H1 (cell line): ENCODE measurements around the gene DCTN2. TPM values are rescaled to one million over a fixed set of nuclear protein-coding genes. Genes with fewer than 3 reads are reported as not detected.

ENCODE experiments used
- CTCF ChIA-PET: fragments of 300-600 bp; sonication (Branson Sonifier 250); formaldehyde crosslinking; loops from one replicate; lab custom pipeline; 2021; ENCODE audit not compliant: partially characterized antibody; lab: Charles Lee
- POLR2A ChIA-PET: fragments of 300-600 bp; sonication (Branson Sonifier 250); formaldehyde crosslinking; loops from one replicate; lab custom pipeline; 2021; ENCODE audit warnings: inconsistent platforms; ENCODE audit not compliant: partially characterized antibody; lab: Charles Lee
- DNase-seq, 2 experiments: peaks; one replicate each; pipeline versions ENCODE4 v3.0.0 to v3.0.0-alpha.2; 2010 to 2022; ENCODE audit warnings: low spot score in 2 of 2, low read depth in 1 of 2, mixed read lengths in 1 of 2
- FAIRE-seq: peaks from 2 replicates; lab custom pipeline; 2011; peaks lifted over from hg19 to GRCh38; lab: Jason Lieb, UNC
- H2AFZ ChIP-seq: 2 replicates; pipeline ENCODE4 v1.8.1; 2012; ENCODE audit warnings: low read length, inconsistent platforms
- H2AK5ac ChIP-seq: 2 replicates; pipeline ENCODE4 v1.6.1; 2013; ENCODE audit warnings: low read depth, low read length
- H2BK120ac ChIP-seq: replicated peaks from 2 replicates; pipeline ENCODE3; 2013; ENCODE audit warnings: low read depth, low read length, inconsistent platforms
- H2BK12ac ChIP-seq: 2 replicates; pipeline ENCODE4 v1.6.1; 2013; ENCODE audit warnings: low read depth, low read length
- H2BK15ac ChIP-seq: 2 replicates; pipeline ENCODE4 v1.6.1; 2013; ENCODE audit warnings: low read length
- H2BK20ac ChIP-seq: 2 replicates; pipeline ENCODE4 v1.6.1; 2013; ENCODE audit warnings: low read length
- H2BK5ac ChIP-seq: 2 replicates; pipeline ENCODE4 v1.6.1; 2013; ENCODE audit warnings: low read depth, low read length
- H3K14ac ChIP-seq: 2 replicates; pipeline ENCODE4 v1.6.1; 2013; ENCODE audit warnings: inconsistent platforms; ENCODE audit not compliant: insufficient read length
- H3K18ac ChIP-seq: 2 replicates; pipeline ENCODE4 v1.6.1; 2013; ENCODE audit warnings: low read length; ENCODE audit errors: extremely low read depth
- H3K23ac ChIP-seq: 2 replicates; pipeline ENCODE4 v1.6.1; 2013; ENCODE audit warnings: inconsistent platforms; ENCODE audit not compliant: insufficient read length
- H3K23me2 ChIP-seq: 2 replicates; pipeline ENCODE4 v1.6.1; 2013; ENCODE audit warnings: low read depth, low read length
- H3K27ac ChIP-seq: 2 replicates; pipeline ENCODE4 v1.6.1; 2011; ENCODE audit warnings: low read depth, low read length, inconsistent platforms
- H3K27me3 ChIP-seq, 4 experiments: replicated peaks in 1 of 4; 1 replicate in 1 of 4; 2 replicates in 3 of 4; pipeline versions ENCODE4 v1.6.1 to v1.8.1; 2011 to 2013; ENCODE audit warnings: low read length in 3 of 4, mild to moderate bottlenecking in 3 of 4, inconsistent platforms in 2 of 4, mixed read lengths in 2 of 4, moderate library complexity in 1 of 4; ENCODE audit not compliant: control insufficient read depth in 3 of 4, insufficient read depth in 3 of 4; ENCODE audit errors: extremely low read depth in 1 of 4
- H3K36me3 ChIP-seq, 4 experiments: 2 replicates each; pipeline versions ENCODE4 v1.6.1 to v1.8.1; 2011 to 2013; ENCODE audit warnings: mild to moderate bottlenecking in 4 of 4, low read length in 3 of 4, moderate library complexity in 2 of 4, control low read depth in 1 of 4, inconsistent platforms in 1 of 4; ENCODE audit not compliant: insufficient read depth in 4 of 4, control insufficient read depth in 2 of 4
- H3K4ac ChIP-seq: replicated peaks from 2 replicates; pipeline ENCODE3; 2013; ENCODE audit warnings: low read length, low read depth, mixed read lengths, inconsistent platforms; ENCODE audit not compliant: insufficient read length
- H3K4me1 ChIP-seq, 4 experiments: replicated peaks in 1 of 4; 1 replicate in 1 of 4; 2 replicates in 3 of 4; pipeline versions ENCODE4 v1.6.1 to v1.8.1; 2011 to 2013; ENCODE audit warnings: low read length in 3 of 4, inconsistent platforms in 2 of 4, mixed read lengths in 1 of 4; ENCODE audit not compliant: insufficient read depth in 4 of 4, control insufficient read depth in 3 of 4
- H3K4me2 ChIP-seq, 2 experiments: 2 replicates each; pipeline versions ENCODE4 v1.6.1 to v1.8.1; 2011 to 2013; ENCODE audit warnings: low read depth in 2 of 2, low read length in 2 of 2, control low read depth in 1 of 2, inconsistent platforms in 1 of 2, mild to moderate bottlenecking in 1 of 2; ENCODE audit not compliant: insufficient read depth in 1 of 2
- H3K4me3 ChIP-seq, 4 experiments: fragments of 200-600, 300-600 bp in 1 of 4; sonication (generic), shearing (Covaris generic), sonication (Bioruptor Twin) in 1 of 4; 2 replicates each; pipeline versions ENCODE4 v1.5.1 to v1.8.1; 2011 to 2016; ENCODE audit warnings: low read length in 4 of 4, low read depth in 3 of 4, control low read depth in 2 of 4, inconsistent platforms in 2 of 4, mild to moderate bottlenecking in 2 of 4, mixed read lengths in 1 of 4, moderate library complexity in 1 of 4; ENCODE audit not compliant: insufficient read depth in 2 of 4; ENCODE audit errors: extremely low read depth in 1 of 4
- H3K56ac ChIP-seq: replicated peaks from 2 replicates; pipeline ENCODE3; 2013; ENCODE audit warnings: low read depth, mild to moderate bottlenecking, mixed read lengths, low read length, inconsistent platforms; ENCODE audit not compliant: insufficient read length
- H3K79me1 ChIP-seq: 2 replicates; pipeline ENCODE4 v1.6.1; 2013; ENCODE audit warnings: low read depth, low read length, control low read depth
- H3K79me2 ChIP-seq, 2 experiments: 2 replicates each; pipeline versions ENCODE4 v1.6.1 to v1.8.1; 2012 to 2013; ENCODE audit warnings: low read length in 2 of 2, mild to moderate bottlenecking in 2 of 2, inconsistent platforms in 1 of 2; ENCODE audit not compliant: insufficient read depth in 2 of 2, control insufficient read depth in 1 of 2
- H3K9ac ChIP-seq, 4 experiments: replicated peaks in 1 of 4; 1 replicate in 1 of 4; 2 replicates in 3 of 4; pipeline versions ENCODE4 v1.6.1 to v1.8.1; 2011 to 2013; ENCODE audit warnings: low read depth in 3 of 4, low read length in 3 of 4, control low read depth in 2 of 4, mild to moderate bottlenecking in 2 of 4, moderate library complexity in 2 of 4, inconsistent platforms in 1 of 4; ENCODE audit errors: extremely low read depth in 1 of 4
- H3K9me3 ChIP-seq, 2 experiments: 2 replicates each; pipeline versions ENCODE4 v1.6.1 to v1.8.1; 2012 to 2013; ENCODE audit warnings: mild to moderate bottlenecking in 2 of 2, moderate library complexity in 2 of 2, control low read depth in 1 of 2, inconsistent platforms in 1 of 2, low read depth in 1 of 2, low read length in 1 of 2, mixed read lengths in 1 of 2; ENCODE audit not compliant: insufficient read depth in 2 of 2
- H4K20me1 ChIP-seq, 2 experiments: replicated peaks in 1 of 2; 2 replicates each; pipeline versions ENCODE3 to v1.8.1; 2011 to 2013; ENCODE audit warnings: inconsistent platforms in 2 of 2, low read length in 2 of 2, mild to moderate bottlenecking in 1 of 2; ENCODE audit not compliant: insufficient read depth in 2 of 2, control insufficient read depth in 1 of 2
- H4K5ac ChIP-seq: 2 replicates; pipeline ENCODE4 v1.6.1; 2013; ENCODE audit warnings: low read length, low read depth, mixed read lengths, inconsistent platforms; ENCODE audit not compliant: insufficient read length
- H4K8ac ChIP-seq: 2 replicates; pipeline ENCODE4 v1.8.0; 2013; ENCODE audit warnings: mild to moderate bottlenecking, moderate library complexity, low read length, inconsistent platforms; ENCODE audit not compliant: insufficient read depth; ENCODE audit errors: extremely low read depth
- H4K91ac ChIP-seq: replicated peaks from 2 replicates; pipeline ENCODE3; 2013; ENCODE audit warnings: low read length, mixed read lengths, inconsistent platforms; ENCODE audit not compliant: insufficient read length
- SAP30 ChIP-seq: fragments of 300-600 bp; sonication (generic); IDR thresholded peaks from 2 replicates; pipeline ENCODE4 v1.7.1; 2012; ENCODE audit warnings: low read length, moderate library complexity, mild to moderate bottlenecking, inconsistent platforms; ENCODE audit not compliant: insufficient read depth, insufficient replicate concordance
- WGBS, 2 experiments: shearing (Covaris generic) in 1 of 2; methylation state at CpG; one replicate each; pipeline versions ENCODE4 v1.1.6 to v1.1.7; 2013 to 2015; ENCODE audit warnings: low lambda C conversion rate in 2 of 2, mixed read lengths in 2 of 2, inconsistent platforms in 1 of 2, low coverage in 1 of 2, missing lambda C conversion rate in 1 of 2; ENCODE audit not compliant: insufficient replicate concordance in 2 of 2, insufficient coverage in 1 of 2, insufficient read length in 1 of 2; ENCODE audit errors: extremely low coverage in 1 of 2, missing lambda C conversion rate in 1 of 2; 5-methylcytosine and 5-hydroxymethylcytosine counted together
- polyA plus RNA-seq, 7 experiments: library from polyadenylated mRNA; depleted of rRNA in 3 of 7; stranded (reverse) in 5 of 7; unstranded in 2 of 7; fragments of >200 nt in 5 of 7; fragments of 200-250 nt in 2 of 7; gene quantifications; 1 replicate in 5 of 7; 2 replicates in 1 of 7; 4 replicates in 1 of 7; pipeline versions ENCODE4 v1.2.1 to v1.2.3, GENCODE V29; 2011 to 2013; ENCODE audit warnings: missing spikeins in 2 of 7, mixed read lengths in 2 of 7
- total RNA-seq: library from RNA; stranded (reverse); fragmentation: NEBNext Ultra II Directional; extraction: Animal tissue kit (Norgen Biotek cat#: 25700); gene quantifications from 2 replicates; pipeline ENCODE4 v1.2.1, GENCODE V29; 2021

The DCTN2 gene
- total and polyA plus RNA-seq, 2 of the 8 experiments (the other 6 are each of a cell fraction or from before 2014, with no cell fraction given), result 90.3 to 91.9 TPM

DNA sequence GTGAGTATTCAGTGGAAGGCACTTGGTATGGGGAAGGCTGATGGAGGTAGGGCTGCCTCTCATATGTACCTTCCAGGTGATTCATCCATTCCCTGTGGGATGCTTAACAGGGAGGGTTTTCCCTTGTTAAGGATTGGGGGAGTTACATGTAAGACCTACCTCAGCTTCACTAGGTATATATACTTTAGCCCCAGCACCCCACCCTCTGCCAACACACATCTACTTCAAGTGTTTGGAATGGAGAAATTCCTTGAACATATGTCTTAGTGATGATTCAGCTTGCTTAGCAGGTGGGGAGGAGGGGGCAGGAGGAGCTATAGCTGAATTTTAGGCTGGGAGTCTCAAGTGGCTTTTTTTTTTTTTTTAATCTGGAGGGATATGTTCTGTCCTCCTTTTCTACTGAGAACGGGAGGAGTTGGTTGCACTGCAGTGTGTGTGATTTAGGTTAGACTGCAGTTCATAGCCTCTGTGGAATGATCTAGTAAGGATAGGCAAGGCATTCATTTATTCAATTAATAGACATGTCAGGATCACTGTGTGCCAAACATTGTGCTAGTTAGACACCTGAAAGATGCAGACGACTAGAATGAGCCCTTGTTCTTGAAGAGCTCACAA is 45.7 kb upstream of the DCTN2 start:
- no peaks in the 10 kb centered on the region for H3K9me3 ChIP-seq
- no peak overlapping the region for H2AFZ ChIP-seq
- peak overlapping the region in 1 of 2 experiments; percentile 83; a peak in 1 of 4 replicates for H3K4me2 ChIP-seq
- FAIRE-seq, result no peak
- CTCF ChIA-PET, result interaction anchor here (0.8 to 6.1 kb wide), 14 partner anchors 10 to 149 kb away, joined by 3 to 40 read pairs (median 5); partner anchors contain the start of genes DTX3 and OS9
- no peak overlapping the region for H2BK12ac ChIP-seq
- peaks cover 5 to 20% of the 10 kb centered on the region in 2 experiments; a peak in 3 of 4 replicates for H3K79me2 ChIP-seq
- H2BK120ac ChIP-seq, result no peak overlapping the region
- WGBS, 2 experiments, result 88% methylated on average over 2 of the region's 2 CpGs; no CpG with 5 or more reads in 1 of the 2 experiments
- H3K79me1 ChIP-seq, result 0 out of 2 replicates have a peak, but pooled peaks cover 3% of the 10 kb centered on the region
- TF ChIP-seq SAP30, result no peak
- TF ChIP-seq, all 59 proteins: peak for 0
- Histone ChIP-seq H2BK20ac (no peak overlapping the region), H3K56ac (no peak overlapping the region), H4K8ac (no peak overlapping the region), H4K20me1 (peaks cover 2 to 4% of the 10 kb centered on the region in 2 experiments), H3K36me3 (peaks cover 0 to 8% (median 3%) of the 10 kb centered on the region in 4 experiments; a peak in 2 of 8 replicates), H2AK5ac (no peak overlapping the region), H2BK15ac (no peak overlapping the region), H3K9ac (no peak overlapping the region), H2BK5ac (no peak overlapping the region), H3K14ac (no peak overlapping the region), H3K27ac (no peak overlapping the region), H3K18ac (no peak overlapping the region), H4K91ac (no peak overlapping the region), H3K4me1 (peaks cover 2 to 7% (median 3%) of the 10 kb centered on the region in 4 experiments; a peak in 6 of 7 replicates), H4K5ac (no peak overlapping the region), H3K4ac (no peak overlapping the region), H3K23ac (no peak overlapping the region), H3K4me3 (peak overlapping the region in 1 of 4 experiments; percentile 95; a peak in 2 of 8 replicates), H3K27me3 (no peaks in the 10 kb centered on the region), H3K23me2 (peaks cover 15% of the 10 kb centered on the region; the same call in 1 of the 2 replicates)
- no peak for DNase-seq
- POLR2A ChIA-PET, result interaction anchor here (1.2 to 6.2 kb wide), 8 partner anchors 8 to 152 kb away, joined by 3 to 60 read pairs (median 5); partner anchors contain the start of genes ARHGEF25, DTX3 and TSPAN31
